Astrocyte (in vitro differentiated cells and primary cell): Measurements from ENCODE around the gene STRIP1.
A peak's percentile ranks its signal among the peaks of the same experiment; 100 is the strongest.

Source experiments
- CTCF ChIP-seq: IDR thresholded peaks from 2 replicates; pipeline ENCODE4 v1.5.1; 2011; ENCODE audit warnings: low read depth, mild to moderate bottlenecking, inconsistent platforms, low read length, moderate library complexity; ENCODE audit not compliant: insufficient read depth
- EZH2 ChIP-seq: IDR thresholded peaks from 2 replicates; pipeline ENCODE4 v1.6.1; 2012; ENCODE audit warnings: mild to moderate bottlenecking, low read length, inconsistent platforms; ENCODE audit not compliant: insufficient read depth

GRCh38 chr1:110060034-110060661 is 25.7 kb downstream of the STRIP1 start:
- TF ChIP-seq CTCF, result peak; percentile 58
- TF ChIP-seq EZH2, result no peak
